HG03280 (cell line): Measurements from ENCODE around the gene COL8A1.
"Not testable (repeated sequence)": the region's sequence is repeated elsewhere in the genome, so short reads cannot be mapped to it uniquely, and the experiment has no call there.

ENCODE experiments used
- ATAC-seq: cut with Tn5 transposase; IDR thresholded peaks from one replicate; pipeline ENCODE4 v1.9.1; 2021; ENCODE audit warnings: mild to moderate bottlenecking, moderate library complexity; ENCODE audit not compliant: unreplicated experiment

COL8A1 gene

GRCh38 chr3:99638167-99638948 is at the start of gene COL8A1:
Gene COL8A1 (plus strand): TSS chr3:99638594. CDS start chr3:99790683, 152,089 bp downstream.
- no peak for ATAC-seq

GRCh38 chr3:99589168-99589567 is 49.2 kb upstream of the COL8A1 start:
- ATAC-seq, result not testable (repeated sequence)

GRCh38 chr3:99599894-99600293 is 38.5 kb upstream of the COL8A1 start:
- ATAC-seq, result no peak

- no peak for ATAC-seq
Observed at GRCh38 chr3:99601515-99601914, 36.9 kb upstream of the COL8A1 start.

GRCh38 chr3:99602183-99602582 is 36.2 kb upstream of the COL8A1 start:
- ATAC-seq, result no peak

GRCh38 chr3:99607151-99607550 is 31.2 kb upstream of the COL8A1 start:
- ATAC-seq, result peak; percentile 85

GRCh38 chr3:99614768-99615167 is 23.6 kb upstream of the COL8A1 start:
- ATAC-seq, result no peak

- no peak for ATAC-seq
Observed at GRCh38 chr3:99620077-99620767, 18.2 kb upstream of the COL8A1 start.

- no peak for ATAC-seq
Observed at GRCh38 chr3:99620976-99621375, 17.4 kb upstream of the COL8A1 start.

- ATAC-seq, result peak; percentile 57
Observed at GRCh38 chr3:99624496-99625236, 13.7 kb upstream of the COL8A1 start.

GRCh38 chr3:99625237-99625622 is 13.2 kb upstream of the COL8A1 start:
- ATAC-seq, result peak; percentile 1

- ATAC-seq, result no peak
Observed at GRCh38 chr3:99625643-99626416, 12.6 kb upstream of the COL8A1 start.

GRCh38 chr3:99626417-99626788 is 12.0 kb upstream of the COL8A1 start:
- ATAC-seq, result peak; percentile 52

- no peak for ATAC-seq
Observed at GRCh38 chr3:99627062-99627826, 11.2 kb upstream of the COL8A1 start.

- ATAC-seq, result no peak
Observed at GRCh38 chr3:99630815-99631214, 7.6 kb upstream of the COL8A1 start.

- no peak for ATAC-seq
Observed at GRCh38 chr3:99633887-99634558, 4.4 kb upstream of the COL8A1 start.

GRCh38 chr3:99634881-99635280 is 3.5 kb upstream of the COL8A1 start:
- ATAC-seq, result no peak

GRCh38 chr3:99635348-99635747 is 3.0 kb upstream of the COL8A1 start:
- no peak for ATAC-seq

- ATAC-seq, result no peak
Observed at GRCh38 chr3:99637016-99637367, 1.4 kb upstream of the COL8A1 start.
